Parathyroid adenoma (tissue), 2 donors: Measurements from ENCODE around the gene PRKCH.

Source experiments
- H2AFZ ChIP-seq: fragments of 300-600 bp; sonication (generic); one replicate; pipeline ENCODE4 v1.7.0; 2017; ENCODE audit warnings: antibody characterized with exemption, mild to moderate bottlenecking
- H3K27ac ChIP-seq: fragments of 300-600 bp; sonication (generic); one replicate; pipeline ENCODE4 v1.7.0; 2017
- H3K27me3 ChIP-seq: fragments of 300-600 bp; sonication (generic); one replicate; pipeline ENCODE4 v1.7.0; 2017; ENCODE audit warnings: low read length; ENCODE audit not compliant: control insufficient read depth, insufficient read depth
- H3K36me3 ChIP-seq: fragments of 300-600 bp; sonication (generic); one replicate; pipeline ENCODE4 v1.7.0; 2017; ENCODE audit warnings: low read length; ENCODE audit not compliant: control insufficient read depth, insufficient read depth
- H3K4me1 ChIP-seq: fragments of 300-600 bp; sonication (generic); one replicate; pipeline ENCODE4 v1.7.0; 2017; ENCODE audit warnings: control low read depth
- H3K4me2 ChIP-seq: fragments of 300-600 bp; sonication (generic); one replicate; pipeline ENCODE4 v1.7.0; 2017; ENCODE audit warnings: low read length
- H3K4me3 ChIP-seq: fragments of 300-600 bp; sonication (generic); one replicate; pipeline ENCODE4 v1.7.0; 2017; ENCODE audit warnings: low read depth, low read length
- H3K79me2 ChIP-seq: fragments of 300-600 bp; sonication (generic); one replicate; pipeline ENCODE4 v1.7.0; 2017; ENCODE audit warnings: control low read depth
- H3K9ac ChIP-seq: fragments of 300-600 bp; sonication (generic); one replicate; pipeline ENCODE4 v1.7.0; 2017; ENCODE audit warnings: mild to moderate bottlenecking
- H3K9me3 ChIP-seq: fragments of 300-600 bp; sonication (generic); one replicate; pipeline ENCODE4 v1.7.0; 2017; ENCODE audit warnings: low read length; ENCODE audit not compliant: control insufficient read depth
- TF ChIP-seq, protein P1 (sequence below): fragments of 300-600 bp; sonication (generic); IDR thresholded peaks from one replicate; pipeline ENCODE4 v1.7.0; 2017; ENCODE audit warnings: antibody characterized with exemption, mild to moderate bottlenecking
- donor health status: primary hyperparathyroidism.

The PRKCH gene

DNA sequence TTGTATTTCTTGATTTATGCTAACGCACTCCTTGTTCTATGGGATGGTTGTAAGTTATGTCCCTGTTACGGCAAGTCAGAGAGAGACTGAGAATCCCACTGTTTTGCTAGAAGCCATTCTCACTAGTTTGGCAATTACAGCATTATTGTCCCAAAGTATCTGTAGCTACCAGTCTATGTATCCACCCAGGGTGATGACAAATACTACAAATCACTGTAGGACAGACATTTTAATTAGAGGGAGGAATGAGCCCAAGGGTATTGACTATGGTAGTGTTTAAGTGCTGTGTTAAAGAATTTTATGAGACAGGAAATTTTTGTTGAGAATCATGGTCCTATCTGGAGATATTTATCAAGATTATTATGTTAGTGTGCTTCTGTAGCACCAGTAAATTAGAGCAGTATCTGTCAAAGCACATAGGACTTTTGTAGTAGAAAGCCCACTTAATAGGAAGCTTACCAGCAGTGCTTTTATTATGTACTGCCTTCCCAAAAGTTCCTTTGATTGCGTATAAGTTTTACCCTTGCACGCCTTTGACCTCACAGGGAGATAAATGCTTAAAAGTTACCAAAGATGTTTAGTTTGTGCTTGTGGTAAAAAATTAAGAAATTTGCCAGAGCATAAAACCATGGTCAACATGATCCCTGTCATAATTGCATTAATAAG lies 10.7 kb downstream of the PRKCH start:
- Histone ChIP-seq H3K9me3 (no peaks in the 10 kb centered on the region), H3K27me3 (no peaks in the 10 kb centered on the region), H3K79me2 (peaks cover 2% of the 10 kb centered on the region), H2AFZ (no peak overlapping the region), H3K9ac (no peak overlapping the region), H3K27ac (no peak overlapping the region), H3K4me1 (peaks cover 2% of the 10 kb centered on the region), H3K4me3 (no peak overlapping the region), H3K36me3 (no peaks in the 10 kb centered on the region), H3K4me2 (no peak overlapping the region)
- TF ChIP-seq, protein P1, sequence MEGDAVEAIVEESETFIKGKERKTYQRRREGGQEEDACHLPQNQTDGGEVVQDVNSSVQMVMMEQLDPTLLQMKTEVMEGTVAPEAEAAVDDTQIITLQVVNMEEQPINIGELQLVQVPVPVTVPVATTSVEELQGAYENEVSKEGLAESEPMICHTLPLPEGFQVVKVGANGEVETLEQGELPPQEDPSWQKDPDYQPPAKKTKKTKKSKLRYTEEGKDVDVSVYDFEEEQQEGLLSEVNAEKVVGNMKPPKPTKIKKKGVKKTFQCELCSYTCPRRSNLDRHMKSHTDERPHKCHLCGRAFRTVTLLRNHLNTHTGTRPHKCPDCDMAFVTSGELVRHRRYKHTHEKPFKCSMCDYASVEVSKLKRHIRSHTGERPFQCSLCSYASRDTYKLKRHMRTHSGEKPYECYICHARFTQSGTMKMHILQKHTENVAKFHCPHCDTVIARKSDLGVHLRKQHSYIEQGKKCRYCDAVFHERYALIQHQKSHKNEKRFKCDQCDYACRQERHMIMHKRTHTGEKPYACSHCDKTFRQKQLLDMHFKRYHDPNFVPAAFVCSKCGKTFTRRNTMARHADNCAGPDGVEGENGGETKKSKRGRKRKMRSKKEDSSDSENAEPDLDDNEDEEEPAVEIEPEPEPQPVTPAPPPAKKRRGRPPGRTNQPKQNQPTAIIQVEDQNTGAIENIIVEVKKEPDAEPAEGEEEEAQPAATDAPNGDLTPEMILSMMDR = no peak

GRCh38 chr14:61332658-61333029 lies 11.3 kb downstream of the PRKCH start:
- H3K27ac ChIP-seq = no peak overlapping the region

GRCh38 chr14:61333087-61333486 lies 11.7 kb downstream of the PRKCH start:
- Histone ChIP-seq H3K9ac (no peak overlapping the region), H3K9me3 (no peaks in the 10 kb centered on the region), H3K79me2 (peaks cover 2% of the 10 kb centered on the region), H3K27ac (no peak overlapping the region), H3K4me3 (no peak overlapping the region), H3K4me2 (no peak overlapping the region), H2AFZ (no peak overlapping the region), H3K4me1 (no peaks in the 10 kb centered on the region), H3K36me3 (no peaks in the 10 kb centered on the region), H3K27me3 (no peaks in the 10 kb centered on the region)
- TF ChIP-seq, protein P1 = no peak

More at GRCh38 chr14:61332658-61333029, 11.3 kb downstream of the PRKCH start:
- TF ChIP-seq, protein P1 = no peak
- H3K9me3 ChIP-seq = no peaks in the 10 kb centered on the region
- no peak overlapping the region for H3K9ac ChIP-seq
- H3K79me2 ChIP-seq = peaks cover 2% of the 10 kb centered on the region
- H3K4me1 ChIP-seq = no peaks in the 10 kb centered on the region
- H2AFZ ChIP-seq = no peak overlapping the region
- H3K36me3 ChIP-seq = no peaks in the 10 kb centered on the region
- H3K4me3 ChIP-seq = no peak overlapping the region
- no peak overlapping the region for H3K4me2 ChIP-seq
- H3K27me3 ChIP-seq = no peaks in the 10 kb centered on the region

- Histone ChIP-seq H3K79me2 (peaks cover 2% of the 10 kb centered on the region), H3K4me1 (no peaks in the 10 kb centered on the region), H3K4me2 (no peak overlapping the region), H3K4me3 (no peak overlapping the region), H3K9me3 (no peaks in the 10 kb centered on the region), H3K9ac (no peak overlapping the region), H3K27ac (no peak overlapping the region), H3K27me3 (no peaks in the 10 kb centered on the region), H3K36me3 (no peaks in the 10 kb centered on the region), H2AFZ (no peak overlapping the region)
- TF ChIP-seq, protein P1 = no peak
These were observed 12.9 kb downstream of the PRKCH start for GRCh38 chr14:61334197-61334701.

DNA sequence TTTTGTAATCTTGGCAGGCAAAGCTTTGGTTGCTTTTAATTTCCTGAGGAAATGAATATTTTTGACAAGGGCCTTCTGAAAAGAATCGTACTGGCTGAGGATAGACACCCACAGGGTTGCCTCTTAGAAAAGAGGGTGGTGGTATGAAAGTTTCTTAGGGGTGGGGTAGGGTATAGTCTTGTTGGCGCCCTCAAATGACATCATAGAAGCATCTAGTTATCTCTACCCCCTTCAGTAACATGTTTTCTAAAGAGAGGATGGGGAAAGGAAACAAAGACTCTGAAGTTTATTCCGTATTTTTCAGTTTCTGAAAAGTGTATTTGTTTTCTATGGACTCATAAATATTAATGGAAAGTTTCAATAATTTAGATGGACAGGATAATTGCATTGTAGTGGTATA lies 13.7 kb downstream of the PRKCH start:
- no peaks in the 10 kb centered on the region for H3K4me1 ChIP-seq
- no peaks in the 10 kb centered on the region for H3K27me3 ChIP-seq
- no peak overlapping the region for H3K27ac ChIP-seq
- no peak overlapping the region for H3K4me2 ChIP-seq
- H3K9ac ChIP-seq = no peak overlapping the region
- H3K4me3 ChIP-seq = no peak overlapping the region
- no peak overlapping the region for H2AFZ ChIP-seq
- TF ChIP-seq, protein P1 = no peak
- H3K36me3 ChIP-seq = no peaks in the 10 kb centered on the region
- no peaks in the 10 kb centered on the region for H3K9me3 ChIP-seq
- H3K79me2 ChIP-seq = peaks cover 2% of the 10 kb centered on the region
